Renal cortical epithelial cell (primary cell): Measurements from ENCODE around the gene ADAMTS2. TPM values are rescaled to one million over a fixed set of nuclear protein-coding genes. Genes with fewer than 3 reads are reported as not detected.
A peak's percentile ranks its signal among the peaks of the same experiment; 100 is the strongest.

Source experiments
- DNase-seq: peaks from one replicate; pipeline ENCODE4 v3.0.0-alpha.2; 2011; ENCODE audit warnings: low read depth
- total RNA-seq: library from RNA; depleted of rRNA; stranded (reverse); fragments of >200 nt; gene quantifications from 2 replicates; pipeline ENCODE4 v1.2.3, GENCODE V29; 2014

The ADAMTS2 gene
- total RNA-seq, 1 donor from 2014 or later, result 4.2 TPM

GRCh38 chr5:179278546-179278945, 66.7 kb downstream of the ADAMTS2 start:
- no peak for DNase-seq

- no peak for DNase-seq
These were observed 67.1 kb downstream of the ADAMTS2 start for GRCh38 chr5:179278119-179278518.

- DNase-seq, result no peak
These were observed 68.3 kb downstream of the ADAMTS2 start for GRCh38 chr5:179276838-179277395.

- DNase-seq, result peak; percentile 88
These were observed 69.1 kb downstream of the ADAMTS2 start for GRCh38 chr5:179275941-179276837.

GRCh38 chr5:179275381-179275878, 69.8 kb downstream of the ADAMTS2 start:
- no peak for DNase-seq

- no peak for DNase-seq
These were observed 70.6 kb downstream of the ADAMTS2 start for GRCh38 chr5:179274321-179275315.

- no peak for DNase-seq
These were observed 71.7 kb downstream of the ADAMTS2 start for GRCh38 chr5:179273441-179274145.

GRCh38 chr5:179273073-179273435, 72.2 kb downstream of the ADAMTS2 start:
- DNase-seq, result no peak

- DNase-seq, result no peak
These were observed 72.8 kb downstream of the ADAMTS2 start for GRCh38 chr5:179272326-179273072.

- DNase-seq, result no peak
These were observed 73.4 kb downstream of the ADAMTS2 start for GRCh38 chr5:179271821-179272325.

- no peak for DNase-seq
These were observed 73.9 kb downstream of the ADAMTS2 start for GRCh38 chr5:179271428-179271734.

- no peak for DNase-seq
These were observed 74.5 kb downstream of the ADAMTS2 start for GRCh38 chr5:179270581-179271427.

- no peak for DNase-seq
These were observed 75.3 kb downstream of the ADAMTS2 start for GRCh38 chr5:179269781-179270543.

GRCh38 chr5:179268966-179269693, 76.1 kb downstream of the ADAMTS2 start:
- no peak for DNase-seq

GRCh38 chr5:179268399-179268952, 76.8 kb downstream of the ADAMTS2 start:
- no peak for DNase-seq

- DNase-seq, result no peak
These were observed 77.6 kb downstream of the ADAMTS2 start for GRCh38 chr5:179267671-179268083.

GRCh38 chr5:179267071-179267670, 78.1 kb downstream of the ADAMTS2 start:
- DNase-seq, result no peak
